ENCODE results near the gene FBP2. TPM values are rescaled to one million over a fixed set of nuclear protein-coding genes. Genes with fewer than 3 reads are reported as not detected.

The FBP2 gene
- total RNA-seq, 4 donors from 2014 or later = 1.5 TPM; not detected in 3

- 98 to 100% methylated on average over 1 of the region's 1 CpG for WGBS, 2 donors
- intact Hi-C loops (cut with DNase I; ENCODE audit: low total_unique reads) = no loop called here
- no peak for DNase-seq (ENCODE audit: low spot score in 2 of 2)
- TF ChIP-seq, protein P1, sequence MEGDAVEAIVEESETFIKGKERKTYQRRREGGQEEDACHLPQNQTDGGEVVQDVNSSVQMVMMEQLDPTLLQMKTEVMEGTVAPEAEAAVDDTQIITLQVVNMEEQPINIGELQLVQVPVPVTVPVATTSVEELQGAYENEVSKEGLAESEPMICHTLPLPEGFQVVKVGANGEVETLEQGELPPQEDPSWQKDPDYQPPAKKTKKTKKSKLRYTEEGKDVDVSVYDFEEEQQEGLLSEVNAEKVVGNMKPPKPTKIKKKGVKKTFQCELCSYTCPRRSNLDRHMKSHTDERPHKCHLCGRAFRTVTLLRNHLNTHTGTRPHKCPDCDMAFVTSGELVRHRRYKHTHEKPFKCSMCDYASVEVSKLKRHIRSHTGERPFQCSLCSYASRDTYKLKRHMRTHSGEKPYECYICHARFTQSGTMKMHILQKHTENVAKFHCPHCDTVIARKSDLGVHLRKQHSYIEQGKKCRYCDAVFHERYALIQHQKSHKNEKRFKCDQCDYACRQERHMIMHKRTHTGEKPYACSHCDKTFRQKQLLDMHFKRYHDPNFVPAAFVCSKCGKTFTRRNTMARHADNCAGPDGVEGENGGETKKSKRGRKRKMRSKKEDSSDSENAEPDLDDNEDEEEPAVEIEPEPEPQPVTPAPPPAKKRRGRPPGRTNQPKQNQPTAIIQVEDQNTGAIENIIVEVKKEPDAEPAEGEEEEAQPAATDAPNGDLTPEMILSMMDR (IDR thresholded peaks at IDR 0.05) = no peak
- TF ChIP-seq POLR2A (IDR thresholded peaks at IDR 0.05) = no peak
- no peak overlapping the region for H3K4me3 ChIP-seq (ENCODE audit: low read depth, poor library complexity, severe bottlenecking)
Measured at GRCh38 chr9:94526271-94526670, 67.4 kb downstream of the FBP2 start.

GRCh38 chr9:94525396-94526035 lies 68.1 kb downstream of the FBP2 start:
- intact Hi-C loops (cut with DNase I; ENCODE audit: low total_unique reads) = no loop called here
- 89 to 91% methylated on average over 7 of the region's 7 CpGs for WGBS, 2 donors
- TF ChIP-seq POLR2A (IDR thresholded peaks at IDR 0.05) = no peak
- TF ChIP-seq, protein P1 (IDR thresholded peaks at IDR 0.05) = no peak
- H3K4me3 ChIP-seq (ENCODE audit: low read depth, poor library complexity, severe bottlenecking) = no peak overlapping the region
- no peak for DNase-seq (ENCODE audit: low spot score in 2 of 2)

DNA sequence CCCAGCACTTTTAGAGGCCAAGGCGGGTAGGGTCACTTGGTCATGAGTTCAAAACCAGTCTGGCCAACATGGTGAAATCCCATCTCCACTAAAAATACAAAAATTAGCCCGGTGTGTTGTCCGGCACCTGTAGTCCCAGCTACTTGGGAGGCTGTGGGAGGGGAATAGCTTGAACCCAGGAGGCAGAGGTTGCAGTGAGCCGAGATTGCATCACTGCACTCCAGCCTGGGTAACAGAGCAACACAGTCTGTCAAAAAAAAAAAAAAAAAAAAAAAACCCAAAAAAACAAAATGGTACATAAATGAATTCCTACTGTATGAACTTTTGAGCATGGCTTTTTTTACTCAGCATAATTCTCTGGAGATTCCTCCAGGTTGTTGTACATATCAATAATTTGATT lies 76.4 kb downstream of the FBP2 start:
- DNase-seq (ENCODE audit: low spot score in 2 of 2) = no peak
- intact Hi-C loops (cut with DNase I; ENCODE audit: low total_unique reads) = no loop called here
- 93 to 97% methylated on average over 4 of the region's 4 CpGs for WGBS, 2 donors
- no peak for TF ChIP-seq POLR2A (IDR thresholded peaks at IDR 0.05)
- TF ChIP-seq, protein P1 (IDR thresholded peaks at IDR 0.05) = no peak
- no peak overlapping the region for H3K4me3 ChIP-seq (ENCODE audit: low read depth, poor library complexity, severe bottlenecking)

DNA sequence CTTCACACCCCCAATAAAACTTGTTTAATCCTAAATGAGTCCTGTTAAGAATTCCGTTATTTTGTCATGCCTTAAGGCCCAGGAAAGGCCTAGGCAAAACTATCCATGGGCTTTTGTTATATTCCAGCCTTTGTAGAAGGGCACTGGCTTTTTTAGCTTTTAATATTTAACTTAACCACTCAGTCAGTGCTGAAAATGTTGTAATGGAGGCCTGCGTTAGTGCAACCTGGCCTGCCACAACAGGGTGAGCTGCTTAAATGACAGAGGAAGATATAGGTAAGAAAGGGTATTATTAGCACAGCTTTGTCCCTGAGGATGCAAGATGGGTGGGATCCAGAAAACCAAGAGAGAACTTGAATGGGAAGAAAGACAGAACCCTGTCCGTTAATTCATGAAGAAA lies 78.9 kb downstream of the FBP2 start:
- TF ChIP-seq, protein P1 (IDR thresholded peaks at IDR 0.05) = no peak
- TF ChIP-seq POLR2A (IDR thresholded peaks at IDR 0.05) = no peak
- intact Hi-C loops (cut with DNase I; ENCODE audit: low total_unique reads) = no loop called here
- no peak overlapping the region for H3K4me3 ChIP-seq (ENCODE audit: low read depth, poor library complexity, severe bottlenecking)
- DNase-seq (ENCODE audit: low spot score in 2 of 2) = no peak
- 67 to 84% methylated on average over 3 of the region's 3 CpGs for WGBS, 2 donors

DNA sequence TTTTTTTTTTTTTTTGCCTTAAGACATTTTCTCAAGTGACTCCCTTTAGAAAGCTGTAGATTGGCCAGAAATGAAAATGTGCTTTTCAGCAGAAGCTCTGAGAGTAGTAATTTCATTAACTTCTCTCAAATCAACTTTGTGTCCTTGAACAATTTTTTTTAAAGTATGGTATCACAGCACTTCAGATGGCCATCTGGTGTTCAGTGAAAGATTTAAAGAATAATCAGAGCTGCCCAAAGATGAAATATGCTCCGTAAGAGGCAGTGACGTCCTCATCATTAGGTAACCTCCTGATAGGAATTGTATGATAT lies 81.7 kb downstream of the FBP2 start:
- TF ChIP-seq, protein P1 (IDR thresholded peaks at IDR 0.05) = no peak
- TF ChIP-seq POLR2A (IDR thresholded peaks at IDR 0.05) = no peak
- WGBS, 2 donors = 73 to 80% methylated on average over 2 of the region's 2 CpGs
- intact Hi-C loops (cut with DNase I; ENCODE audit: low total_unique reads) = no loop called here
- no peak for DNase-seq (ENCODE audit: low spot score in 2 of 2)
- no peak overlapping the region for H3K4me3 ChIP-seq (ENCODE audit: low read depth, poor library complexity, severe bottlenecking)

All from lower leg skin (tissue), 4 donors.